GM12878 (cell line): Measurements from ENCODE around the gene PBRM1.

Experiments
- CEBPB ChIP-seq, 2 experiments: fragments of 150-350 bp in 1 of 2; IDR thresholded peaks; 2 replicates each; pipeline ENCODE4 v1.6.1; 2012 to 2014; ENCODE audit warnings: low read depth in 2 of 2, low read length in 2 of 2, borderline replicate concordance in 1 of 2, inconsistent platforms in 1 of 2
- CTCF ChIP-seq, 3 experiments: IDR thresholded peaks in 2 of 3; conservative IDR thresholded peaks in 1 of 3; 2 replicates each; pipeline ENCODE4 v1.5.1; 2011; ENCODE audit warnings: low read depth in 3 of 3, low read length in 3 of 3, mild to moderate bottlenecking in 3 of 3, control low read depth in 2 of 3, moderate library complexity in 2 of 3, inconsistent platforms in 1 of 3, mixed read lengths in 1 of 3; ENCODE audit not compliant: control insufficient read depth in 2 of 3, insufficient read depth in 1 of 3; ENCODE audit errors: extremely low read depth in 1 of 3
- EZH2 ChIP-seq: IDR thresholded peaks from 2 replicates; pipeline ENCODE4 v1.6.1; 2012; ENCODE audit warnings: low read depth, mild to moderate bottlenecking, control low read depth, inconsistent platforms, low read length, borderline replicate concordance; ENCODE audit not compliant: control insufficient read depth
- POLR2A ChIP-seq: IDR thresholded peaks from 2 replicates; pipeline ENCODE4 v1.6.1; 2011; ENCODE audit warnings: low read depth, mild to moderate bottlenecking, low read length
- POLR2AphosphoS5 ChIP-seq: IDR thresholded peaks from 2 replicates; pipeline ENCODE4 v1.6.1; 2011; ENCODE audit warnings: mild to moderate bottlenecking, low read length, inconsistent platforms
- RFX5 ChIP-seq: IDR thresholded peaks from 2 replicates; pipeline ENCODE4 v1.6.1; 2011; ENCODE audit warnings: low read depth, low read length, improper control_type of control experiment
- TAF1 ChIP-seq: IDR thresholded peaks from 2 replicates; pipeline ENCODE4 v1.6.1; 2011; ENCODE audit warnings: mild to moderate bottlenecking, low read depth, low read length, borderline replicate concordance
- USF2 ChIP-seq: IDR thresholded peaks from 2 replicates; pipeline ENCODE4 v1.6.1; 2011; ENCODE audit warnings: low read depth, low read length, improper control_type of control experiment, borderline replicate concordance

GRCh38 chr3:52596658-52597265 is 89.0 kb downstream of the PBRM1 start:
- no peak for TF ChIP-seq EZH2
- no peak for TF ChIP-seq POLR2A
- TF ChIP-seq USF2: no peak
- TF ChIP-seq TAF1: no peak
- no peak for TF ChIP-seq CTCF (IDR thresholded peaks at IDR 0.05 in 2 of 3, conservative IDR thresholded peaks at IDR 0.05 in 1 of 3; ENCODE audit: control insufficient read depth in 2 of 3, extremely low read depth in 1 of 3, insufficient read depth in 1 of 3, low read depth in 3 of 3, low read length in 3 of 3)
- TF ChIP-seq POLR2AphosphoS5: no peak
- no peak for TF ChIP-seq CEBPB (IDR thresholded peaks at IDR 0.05; ENCODE audit: borderline replicate concordance in 1 of 2, low read depth in 2 of 2, low read length in 2 of 2)
- no peak for TF ChIP-seq RFX5
